ENCODE measurements around the gene SOX13. TPM values are rescaled to one million over a fixed set of nuclear protein-coding genes. Genes with fewer than 3 reads are reported as not detected.

SOX13 gene
- total RNA-seq, 1 experiment from 2014 or later = 31.5 TPM

- no TSS peak for BruUV-seq (replicated peaks)
- CTCF ChIA-PET = no interaction called here
- Histone ChIP-seq H3K4me1 (no peaks in the 10 kb centered on the region), H3K36me3 (ENCODE audit: control insufficient read depth, insufficient read depth, low read length) (no peaks in the 10 kb centered on the region), H3K9me3 (no peaks in the 10 kb centered on the region), H3K27me3 (replicated peaks; ENCODE audit: control insufficient read depth, insufficient read depth, low read length) (no peaks in the 10 kb centered on the region), H3K4me3 (ENCODE audit: low read depth, low read length) (no peak overlapping the region)
- Mint-ChIP-seq H3K4me1 (ENCODE audit: low read depth, unreplicated experiment) (no peaks in the 10 kb centered on the region), H3K9me3 (ENCODE audit: unreplicated experiment) (no peaks in the 10 kb centered on the region), H3K4me3 (ENCODE audit: unreplicated experiment) (no peak overlapping the region), H3K36me3 (ENCODE audit: insufficient read depth, unreplicated experiment) (no peaks in the 10 kb centered on the region), H3K27me3 (ENCODE audit: insufficient read depth, unreplicated experiment) (no peaks in the 10 kb centered on the region), H3K27ac (ENCODE audit: unreplicated experiment) (no peak overlapping the region)
- POLR2A ChIA-PET = no interaction called here
- no peak for DNase-seq
- intact Hi-C loops (cut with micrococcal nuclease; ENCODE audit: unreplicated experiment) = no loop called here
- TF ChIP-seq, protein P1, sequence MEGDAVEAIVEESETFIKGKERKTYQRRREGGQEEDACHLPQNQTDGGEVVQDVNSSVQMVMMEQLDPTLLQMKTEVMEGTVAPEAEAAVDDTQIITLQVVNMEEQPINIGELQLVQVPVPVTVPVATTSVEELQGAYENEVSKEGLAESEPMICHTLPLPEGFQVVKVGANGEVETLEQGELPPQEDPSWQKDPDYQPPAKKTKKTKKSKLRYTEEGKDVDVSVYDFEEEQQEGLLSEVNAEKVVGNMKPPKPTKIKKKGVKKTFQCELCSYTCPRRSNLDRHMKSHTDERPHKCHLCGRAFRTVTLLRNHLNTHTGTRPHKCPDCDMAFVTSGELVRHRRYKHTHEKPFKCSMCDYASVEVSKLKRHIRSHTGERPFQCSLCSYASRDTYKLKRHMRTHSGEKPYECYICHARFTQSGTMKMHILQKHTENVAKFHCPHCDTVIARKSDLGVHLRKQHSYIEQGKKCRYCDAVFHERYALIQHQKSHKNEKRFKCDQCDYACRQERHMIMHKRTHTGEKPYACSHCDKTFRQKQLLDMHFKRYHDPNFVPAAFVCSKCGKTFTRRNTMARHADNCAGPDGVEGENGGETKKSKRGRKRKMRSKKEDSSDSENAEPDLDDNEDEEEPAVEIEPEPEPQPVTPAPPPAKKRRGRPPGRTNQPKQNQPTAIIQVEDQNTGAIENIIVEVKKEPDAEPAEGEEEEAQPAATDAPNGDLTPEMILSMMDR (IDR thresholded peaks at IDR 0.05; ENCODE audit: insufficient read depth in 1 of 2, low read depth in 1 of 2, low read length in 1 of 2, severe bottlenecking in 1 of 2, unreplicated experiment in 1 of 2) = no peak
Measured at GRCh38 chr1:204041232-204041767, 31.6 kb upstream of the SOX13 start.

- POLR2A ChIA-PET = no interaction called here
- Mint-ChIP-seq H3K36me3 (ENCODE audit: insufficient read depth, unreplicated experiment) (no peaks in the 10 kb centered on the region), H3K27ac (ENCODE audit: unreplicated experiment) (no peak overlapping the region)
Measured at GRCh38 chr1:204041803-204042505, 31.0 kb upstream of the SOX13 start.

GRCh38 chr1:204042516-204042915 lies 30.4 kb upstream of the SOX13 start:
- Mint-ChIP-seq H3K4me1 (ENCODE audit: low read depth, unreplicated experiment) (no peaks in the 10 kb centered on the region), H3K4me3 (ENCODE audit: unreplicated experiment) (no peak overlapping the region), H3K9me3 (ENCODE audit: unreplicated experiment) (no peaks in the 10 kb centered on the region), H3K36me3 (ENCODE audit: insufficient read depth, unreplicated experiment) (no peaks in the 10 kb centered on the region), H3K27me3 (ENCODE audit: insufficient read depth, unreplicated experiment) (no peaks in the 10 kb centered on the region), H3K27ac (ENCODE audit: unreplicated experiment) (no peak overlapping the region)
- Histone ChIP-seq H3K4me1 (no peaks in the 10 kb centered on the region), H3K4me3 (ENCODE audit: low read depth, low read length) (no peak overlapping the region), H3K36me3 (ENCODE audit: control insufficient read depth, insufficient read depth, low read length) (no peaks in the 10 kb centered on the region), H3K27me3 (replicated peaks; ENCODE audit: control insufficient read depth, insufficient read depth, low read length) (no peaks in the 10 kb centered on the region), H3K9me3 (no peaks in the 10 kb centered on the region)
- TF ChIP-seq, protein P1 (IDR thresholded peaks at IDR 0.05; ENCODE audit: insufficient read depth in 1 of 2, low read depth in 1 of 2, low read length in 1 of 2, severe bottlenecking in 1 of 2, unreplicated experiment in 1 of 2) = no peak
- DNase-seq = no peak
- CTCF ChIA-PET = no interaction called here
- no TSS peak for BruUV-seq (replicated peaks)
- intact Hi-C loops (cut with micrococcal nuclease; ENCODE audit: unreplicated experiment) = no loop called here
- POLR2A ChIA-PET = no interaction called here

More at GRCh38 chr1:204041803-204042505, 31.0 kb upstream of the SOX13 start:
- H3K27me3 Mint-ChIP-seq (ENCODE audit: insufficient read depth, unreplicated experiment) = no peaks in the 10 kb centered on the region
- H3K4me1 Mint-ChIP-seq (ENCODE audit: low read depth, unreplicated experiment) = no peaks in the 10 kb centered on the region
- H3K9me3 ChIP-seq = no peaks in the 10 kb centered on the region
- no TSS peak for BruUV-seq (replicated peaks)
- H3K4me1 ChIP-seq = no peaks in the 10 kb centered on the region
- CTCF ChIA-PET = no interaction called here
- H3K4me3 ChIP-seq (ENCODE audit: low read depth, low read length) = no peak overlapping the region
- H3K36me3 ChIP-seq (ENCODE audit: control insufficient read depth, insufficient read depth, low read length) = no peaks in the 10 kb centered on the region
- TF ChIP-seq, protein P1 (IDR thresholded peaks at IDR 0.05; ENCODE audit: insufficient read depth in 1 of 2, low read depth in 1 of 2, low read length in 1 of 2, severe bottlenecking in 1 of 2, unreplicated experiment in 1 of 2) = no peak
- no peak overlapping the region for H3K4me3 Mint-ChIP-seq (ENCODE audit: unreplicated experiment)
- no peaks in the 10 kb centered on the region for H3K9me3 Mint-ChIP-seq (ENCODE audit: unreplicated experiment)
- no peak for DNase-seq
- no peaks in the 10 kb centered on the region for H3K27me3 ChIP-seq (replicated peaks; ENCODE audit: control insufficient read depth, insufficient read depth, low read length)
- intact Hi-C loops (cut with micrococcal nuclease; ENCODE audit: unreplicated experiment) = no loop called here
